ENCODE measurements around the gene NECTIN2. TPM values are rescaled to one million over a fixed set of nuclear protein-coding genes. Genes with fewer than 3 reads are reported as not detected.
"Not testable (repeated sequence)": the region's sequence is repeated elsewhere in the genome, so short reads cannot be mapped to it uniquely, and the experiment has no call there.

NECTIN2 gene
- total and polyA plus RNA-seq, 2 experiments from 2014 or later = 193 to 307 TPM

DNA sequence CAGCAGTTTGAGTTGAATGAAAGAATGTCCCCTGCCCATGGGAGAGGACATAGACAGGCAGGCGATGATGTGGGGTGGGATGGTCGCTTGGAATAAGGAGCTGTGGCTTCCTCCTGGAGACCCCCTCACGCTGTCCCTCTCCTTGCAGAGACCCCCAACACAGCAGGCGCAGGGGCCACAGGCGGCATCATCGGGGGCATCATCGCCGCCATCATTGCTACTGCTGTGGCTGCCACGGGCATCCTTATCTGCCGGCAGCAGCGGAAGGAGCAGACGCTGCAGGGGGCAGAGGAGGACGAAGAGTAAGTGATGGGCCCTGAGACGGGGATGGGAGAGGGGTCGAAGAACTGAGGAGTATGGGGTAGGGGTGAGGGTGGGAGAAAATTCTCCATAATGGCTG is 36.0 kb downstream of the NECTIN2 start:
- H3K4me2 ChIP-seq = no peak overlapping the region
- DNase-seq (ENCODE audit: low spot score) = no peak
- WGBS (ENCODE audit: low lambda C conversion rate, missing lambda C conversion rate) = 94% methylated on average over 15 of the region's 15 CpGs
- H3K36me3 ChIP-seq (replicated peaks; ENCODE audit: insufficient read depth, low read depth) = no peaks in the 10 kb centered on the region
- H3K9me2 ChIP-seq (replicated peaks; ENCODE audit: insufficient read depth) = no peaks in the 10 kb centered on the region
- H3K27me3 ChIP-seq = no peaks in the 10 kb centered on the region
- no peak overlapping the region for H3K4me3 ChIP-seq
- H3K4me1 ChIP-seq (ENCODE audit: insufficient read depth) = no peaks in the 10 kb centered on the region
- H2AFZ ChIP-seq = no peak overlapping the region
- H3K79me2 ChIP-seq = no peaks in the 10 kb centered on the region
- H3K9me3 ChIP-seq (ENCODE audit: low read depth) = no peaks in the 10 kb centered on the region
- TF ChIP-seq, protein P1, sequence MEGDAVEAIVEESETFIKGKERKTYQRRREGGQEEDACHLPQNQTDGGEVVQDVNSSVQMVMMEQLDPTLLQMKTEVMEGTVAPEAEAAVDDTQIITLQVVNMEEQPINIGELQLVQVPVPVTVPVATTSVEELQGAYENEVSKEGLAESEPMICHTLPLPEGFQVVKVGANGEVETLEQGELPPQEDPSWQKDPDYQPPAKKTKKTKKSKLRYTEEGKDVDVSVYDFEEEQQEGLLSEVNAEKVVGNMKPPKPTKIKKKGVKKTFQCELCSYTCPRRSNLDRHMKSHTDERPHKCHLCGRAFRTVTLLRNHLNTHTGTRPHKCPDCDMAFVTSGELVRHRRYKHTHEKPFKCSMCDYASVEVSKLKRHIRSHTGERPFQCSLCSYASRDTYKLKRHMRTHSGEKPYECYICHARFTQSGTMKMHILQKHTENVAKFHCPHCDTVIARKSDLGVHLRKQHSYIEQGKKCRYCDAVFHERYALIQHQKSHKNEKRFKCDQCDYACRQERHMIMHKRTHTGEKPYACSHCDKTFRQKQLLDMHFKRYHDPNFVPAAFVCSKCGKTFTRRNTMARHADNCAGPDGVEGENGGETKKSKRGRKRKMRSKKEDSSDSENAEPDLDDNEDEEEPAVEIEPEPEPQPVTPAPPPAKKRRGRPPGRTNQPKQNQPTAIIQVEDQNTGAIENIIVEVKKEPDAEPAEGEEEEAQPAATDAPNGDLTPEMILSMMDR (IDR thresholded peaks at IDR 0.05; ENCODE audit: poor library complexity) = no peak
- TF ChIP-seq EZH2phosphoT487 (IDR thresholded peaks at IDR 0.05; ENCODE audit: low read depth, severe bottlenecking, unreplicated experiment) (no peak), EZH2 (IDR thresholded peaks at IDR 0.05; ENCODE audit: borderline replicate concordance) (no peak)
- H3K27ac ChIP-seq = no peak overlapping the region
- H4K20me1 ChIP-seq (ENCODE audit: insufficient read depth, poor library complexity, severe bottlenecking) = no peaks in the 10 kb centered on the region

DNA sequence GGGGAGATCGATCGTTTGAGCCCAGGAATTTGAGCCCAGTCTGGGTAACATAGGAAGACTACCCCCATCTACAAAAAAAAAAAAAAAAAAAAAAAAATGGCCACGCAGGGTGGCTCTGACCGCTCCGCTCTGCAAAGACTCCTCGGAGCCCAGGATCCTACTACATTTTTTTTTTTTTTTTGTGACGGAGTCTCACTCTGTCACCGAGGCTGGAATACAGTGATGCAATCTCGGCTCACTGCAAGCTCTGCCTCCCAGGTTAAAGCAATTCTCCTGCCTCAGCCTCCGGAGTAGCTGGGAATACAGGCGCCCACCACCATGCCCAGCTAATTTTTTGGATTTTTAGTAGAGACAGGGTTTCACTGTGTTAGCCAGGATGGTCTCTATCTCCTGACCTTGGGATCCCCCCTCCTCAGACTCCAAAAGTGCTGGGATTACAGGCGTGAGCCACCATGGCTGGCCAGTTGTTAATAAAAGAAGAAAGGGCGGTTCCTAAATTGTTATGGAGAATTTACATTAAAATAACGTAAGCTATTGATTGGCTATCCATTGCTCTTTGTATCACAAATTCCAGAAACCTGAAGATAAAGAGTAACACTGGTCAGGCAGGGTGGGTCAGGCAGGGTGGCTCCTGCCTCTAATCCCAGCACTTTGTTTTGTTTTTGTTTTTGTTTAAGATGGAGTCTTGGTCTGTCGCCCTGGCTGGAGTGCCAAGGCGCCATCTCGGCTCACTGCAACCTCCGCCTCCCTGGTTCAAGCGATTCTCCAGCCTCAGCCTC is 36.7 kb downstream of the NECTIN2 start:
- not testable (repeated sequence) for H3K27ac ChIP-seq; H3K27me3 ChIP-seq; H3K4me2 ChIP-seq; H3K79me2 ChIP-seq; H3K36me3 ChIP-seq (replicated peaks; ENCODE audit: insufficient read depth, low read depth); H4K20me1 ChIP-seq (ENCODE audit: insufficient read depth, poor library complexity, severe bottlenecking); H3K4me1 ChIP-seq (ENCODE audit: insufficient read depth); DNase-seq (ENCODE audit: low spot score); H3K9me3 ChIP-seq (ENCODE audit: low read depth); H2AFZ ChIP-seq; H3K9me2 ChIP-seq (replicated peaks; ENCODE audit: insufficient read depth); H3K4me3 ChIP-seq
- 93% methylated on average over 19 of the region's 19 CpGs for WGBS (ENCODE audit: low lambda C conversion rate, missing lambda C conversion rate)

DNA sequence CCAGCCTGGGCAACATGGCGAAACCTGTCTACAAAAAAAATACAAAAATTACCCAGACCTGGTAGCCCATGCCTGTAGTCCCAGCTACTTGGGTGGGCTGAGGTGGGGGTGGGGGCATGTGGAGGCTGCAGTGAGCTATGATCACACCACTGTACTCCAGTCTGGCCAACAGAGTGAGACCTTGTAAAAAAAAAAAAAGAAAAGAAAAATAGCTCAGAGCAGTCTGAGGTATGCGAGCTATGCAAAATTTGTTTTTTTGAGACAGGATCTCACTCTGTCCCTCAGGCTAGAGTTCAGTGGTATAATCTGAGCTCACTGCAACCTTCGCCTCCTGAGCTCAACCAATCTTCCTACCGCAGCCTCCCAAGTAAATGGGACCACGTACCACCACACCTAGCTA is 37.8 kb downstream of the NECTIN2 start:
- no peaks in the 10 kb centered on the region for H3K9me2 ChIP-seq (replicated peaks; ENCODE audit: insufficient read depth)
- H3K36me3 ChIP-seq (replicated peaks; ENCODE audit: insufficient read depth, low read depth) = no peaks in the 10 kb centered on the region
- no peaks in the 10 kb centered on the region for H4K20me1 ChIP-seq (ENCODE audit: insufficient read depth, poor library complexity, severe bottlenecking)
- no peaks in the 10 kb centered on the region for H3K79me2 ChIP-seq
- H3K27ac ChIP-seq = no peak overlapping the region
- H3K4me2 ChIP-seq = no peak overlapping the region
- WGBS (ENCODE audit: low lambda C conversion rate, missing lambda C conversion rate) = 88% methylated on average over 5 of the region's 5 CpGs
- no peaks in the 10 kb centered on the region for H3K9me3 ChIP-seq (ENCODE audit: low read depth)
- no peak for TF ChIP-seq EZH2phosphoT487 (IDR thresholded peaks at IDR 0.05; ENCODE audit: low read depth, severe bottlenecking, unreplicated experiment)
- TF ChIP-seq, protein P1 (IDR thresholded peaks at IDR 0.05; ENCODE audit: poor library complexity) = no peak
- no peak for TF ChIP-seq EZH2 (IDR thresholded peaks at IDR 0.05; ENCODE audit: borderline replicate concordance)
- DNase-seq (ENCODE audit: low spot score) = no peak
- H3K4me3 ChIP-seq = no peak overlapping the region
- no peaks in the 10 kb centered on the region for H3K27me3 ChIP-seq
- no peaks in the 10 kb centered on the region for H3K4me1 ChIP-seq (ENCODE audit: insufficient read depth)
- H2AFZ ChIP-seq = no peak overlapping the region

DNA sequence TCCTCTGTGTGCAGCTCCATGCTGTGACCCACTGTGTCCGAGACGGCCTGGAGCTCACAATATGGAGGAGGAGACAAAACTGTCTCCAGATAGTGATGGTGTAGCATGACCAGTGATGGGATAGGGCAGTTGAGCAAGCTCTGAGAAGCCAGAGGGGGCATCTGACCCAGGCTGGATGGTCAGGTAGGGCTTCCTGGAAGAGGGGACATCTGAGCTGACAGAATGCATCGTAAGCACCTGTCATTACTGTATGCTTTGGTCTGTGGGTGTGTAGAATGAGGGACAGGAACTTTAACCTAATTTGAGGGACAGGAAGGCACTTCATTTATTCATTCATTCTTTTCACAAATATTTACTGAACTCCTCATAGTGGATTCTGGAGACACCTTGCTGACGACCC is 38.5 kb downstream of the NECTIN2 start:
- Histone ChIP-seq H3K4me2 (no peak overlapping the region), H3K27ac (no peak overlapping the region), H3K9me3 (ENCODE audit: low read depth) (no peaks in the 10 kb centered on the region), H2AFZ (no peak overlapping the region), H3K27me3 (no peaks in the 10 kb centered on the region), H3K36me3 (replicated peaks; ENCODE audit: insufficient read depth, low read depth) (no peaks in the 10 kb centered on the region), H3K9me2 (replicated peaks; ENCODE audit: insufficient read depth) (no peaks in the 10 kb centered on the region), H3K4me3 (no peak overlapping the region), H3K79me2 (no peaks in the 10 kb centered on the region), H4K20me1 (ENCODE audit: insufficient read depth, poor library complexity, severe bottlenecking) (no peaks in the 10 kb centered on the region), H3K4me1 (ENCODE audit: insufficient read depth) (peaks cover under 1% of the 10 kb centered on the region)
- WGBS (ENCODE audit: low lambda C conversion rate, missing lambda C conversion rate) = 91% methylated on average over 4 of the region's 4 CpGs
- DNase-seq (ENCODE audit: low spot score) = no peak
- TF ChIP-seq EZH2phosphoT487 (IDR thresholded peaks at IDR 0.05; ENCODE audit: low read depth, severe bottlenecking, unreplicated experiment) = no peak
- no peak for TF ChIP-seq EZH2 (IDR thresholded peaks at IDR 0.05; ENCODE audit: borderline replicate concordance)
- TF ChIP-seq, protein P1 (IDR thresholded peaks at IDR 0.05; ENCODE audit: poor library complexity) = no peak

All from hepatocyte (in vitro differentiated cells).